HepG2 (cell line): ENCODE measurements around the gene RHOBTB1. TPM values are rescaled to one million over a fixed set of nuclear protein-coding genes. Genes with fewer than 3 reads are reported as not detected.

Experiments
- ATAC-seq: fragments of 200-7000 bp; cut with Tn5 transposase; 3 replicates; pipeline ENCODE4 v1.9.1; 2020; ENCODE audit warnings: mild to moderate bottlenecking, moderate library complexity
- BruUV-seq: library from RNA; stranded (reverse); fragments of 400-500 nt; replicated peaks from 2 replicates; lab custom pipeline; 2021; lab: Mats Ljungman, UMichigan
- CTCF ChIA-PET: fragments of 300-600 bp; formaldehyde crosslinking; extraction: SDS; loops from one replicate; lab custom pipeline; 2021; ENCODE audit warnings: low total read pairs, inconsistent platforms, low intra/inter-chr PET ratio; lab: Yijun Ruan, JAX
- POLR2A ChIA-PET: fragments of 350-600 bp; sonication (Branson Sonifier 250); formaldehyde crosslinking; loops from one replicate; lab custom pipeline; 2020; ENCODE audit warnings: antibody characterized with exemption, inconsistent platforms; lab: Yijun Ruan, JAX
- DNase-seq: peaks from one replicate; pipeline ENCODE4 v3.0.0-alpha.2; 2015; ENCODE audit warnings: low spot score
- FAIRE-seq: peaks from 3 replicates; lab custom pipeline; 2011; peaks lifted over from hg19 to GRCh38; lab: Jason Lieb, UNC
- H2AFZ ChIP-seq: one replicate; pipeline ENCODE4 v1.6.1; 2011; ENCODE audit warnings: low read length, inconsistent platforms
- H3K27ac ChIP-seq: fragments of 300-600 bp; 3 replicates; pipeline ENCODE4 v1.8.0; 2011; ENCODE audit warnings: mixed run types, mild to moderate bottlenecking, mixed read lengths, low read length, inconsistent platforms; ENCODE audit not compliant: insufficient read depth; ENCODE audit errors: extremely low read length
- H3K27me3 ChIP-seq, 2 experiments: fragments of 200-600 bp in 1 of 2; 2 replicates in 1 of 2; 3 replicates in 1 of 2; pipeline versions ENCODE4 v1.6.0 to v1.8.0; 2011; ENCODE audit warnings: low read length in 2 of 2, mild to moderate bottlenecking in 2 of 2, moderate library complexity in 2 of 2, inconsistent platforms in 1 of 2; ENCODE audit not compliant: insufficient read depth in 2 of 2, control insufficient read depth in 1 of 2
- H3K36me3 ChIP-seq, 2 experiments: fragments of 200-600 bp in 1 of 2; replicated peaks in 1 of 2; 2 replicates in 1 of 2; 3 replicates in 1 of 2; pipeline versions ENCODE4 v1.5.1 to v1.8.0; 2011; ENCODE audit warnings: low read length in 2 of 2, inconsistent platforms in 1 of 2; ENCODE audit not compliant: insufficient read depth in 2 of 2, control insufficient read depth in 1 of 2
- H3K4me1 ChIP-seq: 2 replicates; pipeline ENCODE4 v1.5.1; 2012; ENCODE audit warnings: low read length, inconsistent platforms; ENCODE audit not compliant: insufficient read depth
- H3K4me2 ChIP-seq: 2 replicates; pipeline ENCODE4 v1.6.0; 2011; ENCODE audit warnings: low read depth, low read length, inconsistent platforms
- H3K4me3 ChIP-seq, 3 experiments: fragments of 200-600 bp in 1 of 3; sonication (generic), shearing (Covaris generic) in 1 of 3; replicated peaks in 1 of 3; 2 replicates each; pipeline ENCODE4 v1.5.1; 2011 to 2016; ENCODE audit warnings: low read length in 3 of 3, inconsistent platforms in 2 of 3, low read depth in 2 of 3, mild to moderate bottlenecking in 2 of 3, control low read depth in 1 of 3, mixed read lengths in 1 of 3; ENCODE audit not compliant: insufficient read depth in 1 of 3
- H3K79me2 ChIP-seq: one replicate; pipeline ENCODE4 v1.6.1; 2011; ENCODE audit warnings: low read length, inconsistent platforms; ENCODE audit not compliant: insufficient read depth
- H3K9ac ChIP-seq: 2 replicates; pipeline ENCODE4 v1.6.0; 2011; ENCODE audit warnings: mild to moderate bottlenecking, low read depth, low read length, inconsistent platforms; ENCODE audit not compliant: insufficient read depth
- H3K9me3 ChIP-seq: 2 replicates; pipeline ENCODE4 v1.5.1; 2012; ENCODE audit warnings: mild to moderate bottlenecking, low read length
- H4K20me1 ChIP-seq: 2 replicates; pipeline ENCODE4 v1.6.0; 2011; ENCODE audit warnings: inconsistent platforms, mild to moderate bottlenecking, low read length, moderate library complexity; ENCODE audit not compliant: insufficient read depth
- AKAP8 ChIP-seq: sonication (generic); formaldehyde crosslinking; IDR thresholded peaks from 2 replicates; pipeline ENCODE4 v1.5.1; 2020; ENCODE audit warnings: mild to moderate bottlenecking, missing genetic modification reagents
- CBX5 ChIP-seq: sonication (generic); formaldehyde crosslinking; IDR thresholded peaks from 2 replicates; pipeline ENCODE4 v1.4.0; 2020; ENCODE audit warnings: missing genetic modification reagents, borderline replicate concordance
- CEBPG ChIP-seq: IDR thresholded peaks from 2 replicates; pipeline ENCODE4 v1.6.1; 2016
- CSRNP1 ChIP-seq: sonication (generic); formaldehyde crosslinking; IDR thresholded peaks from 2 replicates; pipeline ENCODE4 v1.8.1; 2023; ENCODE audit warnings: mild to moderate bottlenecking, missing genetic modification reagents
- ESRRA ChIP-seq: sonication (generic); formaldehyde crosslinking; IDR thresholded peaks from 2 replicates; pipeline ENCODE4 v1.5.1; 2020; ENCODE audit warnings: mild to moderate bottlenecking, low read depth, missing genetic modification reagents
- GATAD1 ChIP-seq: IDR thresholded peaks from 2 replicates; pipeline ENCODE4 v1.6.1; 2016; ENCODE audit warnings: missing genetic modification reagents, missing compliant biosample characterization
- HNRNPLL ChIP-seq: fragments of 200-400 bp; formaldehyde crosslinking; IDR thresholded peaks from 2 replicates; pipeline ENCODE4 v1.6.1; 2017; ENCODE audit warnings: mild to moderate bottlenecking, low read depth, low read length; ENCODE audit not compliant: poor library complexity, severe bottlenecking
- PAWR ChIP-seq: sonication (generic); formaldehyde crosslinking; IDR thresholded peaks from 2 replicates; pipeline ENCODE4 v1.4.0; 2020; ENCODE audit warnings: missing genetic modification reagents, mild to moderate bottlenecking, borderline replicate concordance
- RBFOX2 ChIP-seq: fragments of 200-400 bp; formaldehyde crosslinking; IDR thresholded peaks from 2 replicates; pipeline ENCODE4 v1.6.1; 2017; ENCODE audit warnings: low read depth, mild to moderate bottlenecking, low read length
- RCOR2 ChIP-seq: IDR thresholded peaks from 2 replicates; pipeline ENCODE4 v1.6.1; 2016; ENCODE audit warnings: missing biosample characterization, missing genetic modification reagents
- RFXANK ChIP-seq: IDR thresholded peaks from 2 replicates; pipeline ENCODE4 v1.6.1; 2016
- SIX1 ChIP-seq: sonication (generic); formaldehyde crosslinking; IDR thresholded peaks from 2 replicates; pipeline ENCODE4 v1.4.0; 2020; ENCODE audit warnings: missing genetic modification reagents, borderline replicate concordance
- SNRNP70 ChIP-seq: fragments of 200-400 bp; formaldehyde crosslinking; IDR thresholded peaks from 2 replicates; pipeline ENCODE4 v1.6.1; 2017; ENCODE audit warnings: mild to moderate bottlenecking, low read depth, low read length, moderate library complexity
- SP5 ChIP-seq: IDR thresholded peaks from 2 replicates; pipeline ENCODE4 v1.6.1; 2016; ENCODE audit warnings: low read depth, borderline replicate concordance
- SRSF1 ChIP-seq: fragments of 200-400 bp; formaldehyde crosslinking; optimal IDR thresholded peaks from 2 replicates; pipeline ENCODE3; 2017; ENCODE audit warnings: mild to moderate bottlenecking, low read depth, low read length, moderate library complexity
- ZNF737 ChIP-seq: sonication (generic); formaldehyde crosslinking; IDR thresholded peaks from 2 replicates; pipeline ENCODE4 v1.5.0; 2020; ENCODE audit warnings: missing genetic modification reagents, mild to moderate bottlenecking, borderline replicate concordance
- ZNF784 ChIP-seq: sonication (generic); formaldehyde crosslinking; IDR thresholded peaks from 2 replicates; pipeline ENCODE4 v1.5.1; 2020; ENCODE audit warnings: missing genetic modification reagents, mild to moderate bottlenecking, borderline replicate concordance
- WGBS: methylation state at CpG from one replicate; pipeline ENCODE4 v1.1.6; 2017; ENCODE audit warnings: low lambda C conversion rate; 5-methylcytosine and 5-hydroxymethylcytosine counted together
- in situ Hi-C: cut with HindIII; loops from 2 replicates; pipeline ENCODE4 v1.10.0; 2017; ENCODE audit warnings: low pct_unique_long_range_greater_than_20kb; ENCODE audit not compliant: extremely low pct_ligation_motif_present
- intact Hi-C: fragments of 100-400 bp; cut with micrococcal nuclease; formaldehyde crosslinking; loops from one replicate; pipeline ENCODE4 v1.10.0; 2022; ENCODE audit not compliant: unreplicated experiment
- polyA plus RNA-seq, 8 experiments: library from polyadenylated mRNA; depleted of rRNA in 3 of 8; stranded (reverse) in 7 of 8; unstranded in 1 of 8; fragments of >200 nt; fragmentation: Illumina TruSeq in 4 of 8; extraction: Trizol in 4 of 8; gene quantifications; 2 replicates each; pipeline versions ENCODE4 v1.2.1 to v1.2.3, GENCODE V29; 2011 to 2016; ENCODE audit warnings: low read depth in 4 of 8, missing spikeins in 1 of 8, mixed read lengths in 1 of 8; ENCODE audit not compliant: insufficient read depth in 1 of 8
- total RNA-seq, 5 experiments: library from RNA; depleted of rRNA; stranded (reverse); fragments of >200 nt; fragmentation: Illumina TruSeq; extraction: Trizol; gene quantifications; 2 replicates each; pipeline ENCODE4 v1.2.3, GENCODE V29; 2016; ENCODE audit warnings: low read depth in 1 of 5

RHOBTB1 gene
- total and polyA plus RNA-seq, 2 of the 13 experiments (the other 11 are each of a cell fraction or from before 2014, with no cell fraction given), result 18.8 to 59.5 TPM

- TF ChIP-seq CSRNP1 (CRISPR knock-in tag) (no peak), RBFOX2 (no peak), SP5 (no peak), HNRNPLL (no peak), ZNF784 (no peak), SRSF1 (no peak), SIX1 (CRISPR knock-in tag) (no peak), ESRRA (no peak), CBX5 (no peak)
Measured at GRCh38 chr10:60937022-60937421, 7.0 kb downstream of the RHOBTB1 start (continued).

DNA sequence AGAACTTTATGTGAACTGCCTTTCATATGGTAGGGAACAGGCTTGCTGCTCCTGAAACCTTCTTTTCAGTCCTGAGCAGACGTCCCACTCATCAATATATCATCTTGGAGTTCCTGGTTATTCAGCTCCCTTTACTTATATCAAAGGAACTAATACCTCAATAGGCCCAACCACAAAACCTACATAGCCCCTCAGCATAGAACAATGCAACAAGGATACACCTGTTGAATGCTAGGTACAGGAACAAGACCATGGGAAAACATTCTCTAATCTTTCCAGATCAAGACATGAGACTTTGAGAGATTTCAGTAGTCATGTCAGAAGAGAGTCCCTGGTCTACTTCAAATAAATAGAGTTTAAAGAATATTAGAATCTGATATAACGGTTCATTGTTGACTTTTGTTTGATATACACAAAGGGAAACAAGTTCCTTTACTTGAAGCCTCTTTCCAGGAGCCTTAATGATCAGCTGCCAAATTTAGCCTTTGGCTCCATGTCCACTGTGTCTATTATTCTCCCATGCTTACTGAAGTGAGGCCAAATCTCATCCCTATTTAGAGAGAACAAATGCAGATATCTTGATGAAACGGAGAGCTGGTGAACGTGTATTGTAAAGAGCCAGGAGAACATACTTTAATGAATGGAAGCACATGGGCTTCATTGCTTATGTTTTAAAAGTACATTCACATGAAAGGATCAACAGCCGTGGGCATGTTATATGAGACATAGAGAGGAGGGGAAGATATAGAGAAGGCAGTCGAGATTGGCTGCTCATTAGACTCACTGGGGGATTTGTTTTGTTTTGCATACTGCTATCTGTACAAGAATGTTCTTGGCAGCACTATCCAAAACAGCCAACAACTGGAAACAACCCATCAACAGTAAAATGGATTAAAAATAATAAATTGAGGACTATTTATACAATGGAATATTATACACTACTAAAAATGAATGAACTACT is 9.5 kb downstream of the RHOBTB1 start:
- CTCF ChIA-PET, result no interaction called here
- no peaks in the 10 kb centered on the region for H3K27me3 ChIP-seq
- no peaks in the 10 kb centered on the region for H4K20me1 ChIP-seq
- no peak for ATAC-seq
- no peaks in the 10 kb centered on the region for H3K9me3 ChIP-seq
- no peak for DNase-seq
- H3K36me3 ChIP-seq, result peaks cover 3 to 14% of the 10 kb centered on the region in 2 experiments; a peak in 4 of 5 replicates
- H3K27ac ChIP-seq, result no peak overlapping the region
- FAIRE-seq, result no peak
- TF ChIP-seq RCOR2 (no peak), ZNF737 (CRISPR knock-in tag) (no peak), RFXANK (CRISPR knock-in tag) (no peak), AKAP8 (CRISPR knock-in tag) (no peak), CEBPG (CRISPR knock-in tag) (no peak), GATAD1 (CRISPR knock-in tag) (no peak), PAWR (CRISPR knock-in tag) (no peak), SNRNP70 (no peak)
- no peak overlapping the region for H3K4me2 ChIP-seq
- BruUV-seq, result no TSS peak
- no peaks in the 10 kb centered on the region; the same call in 1 of the 2 replicates for H3K4me1 ChIP-seq
- in situ Hi-C loops (no loop called here), intact Hi-C loops (no loop called here)
- 96% methylated on average over 6 of the region's 6 CpGs for WGBS
- no peak overlapping the region for H3K9ac ChIP-seq
- no peaks in the 10 kb centered on the region for H3K79me2 ChIP-seq
- H2AFZ ChIP-seq, result no peak overlapping the region
- H3K4me3 ChIP-seq, result no peak overlapping the region
- POLR2A ChIA-PET, result no interaction called here
